T-helper 1 cell treated with Interleukin-12 subunit alpha and Interleukin-12 subunit beta and Interleukin-4 antibody, amounts not matched to agents 30 ng/mL and 1 ng/mL, for 36 hours (primary cell): ENCODE measurements around the gene CRYZ. TPM values are rescaled to one million over a fixed set of nuclear protein-coding genes. Genes with fewer than 3 reads are reported as not detected.
"Not testable (repeated sequence)": the region's sequence is repeated elsewhere in the genome, so short reads cannot be mapped to it uniquely, and the experiment has no call there.

Experiments used
- intact Hi-C: fragments of 100-400 bp; cut with micrococcal nuclease; formaldehyde crosslinking; loops from one replicate; pipeline ENCODE4 v1.15.1; 2024
- total RNA-seq: library from RNA; stranded (reverse); gene quantifications from 2 replicates; pipeline ENCODE4 v1.2.3, GENCODE V29; 2022

CRYZ gene, protein sequence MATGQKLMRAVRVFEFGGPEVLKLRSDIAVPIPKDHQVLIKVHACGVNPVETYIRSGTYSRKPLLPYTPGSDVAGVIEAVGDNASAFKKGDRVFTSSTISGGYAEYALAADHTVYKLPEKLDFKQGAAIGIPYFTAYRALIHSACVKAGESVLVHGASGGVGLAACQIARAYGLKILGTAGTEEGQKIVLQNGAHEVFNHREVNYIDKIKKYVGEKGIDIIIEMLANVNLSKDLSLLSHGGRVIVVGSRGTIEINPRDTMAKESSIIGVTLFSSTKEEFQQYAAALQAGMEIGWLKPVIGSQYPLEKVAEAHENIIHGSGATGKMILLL
- 20.4 and 22.4 TPM in 2 replicates for total RNA-seq

GRCh38 chr1:74732960-74733603 is at the start of gene CRYZ, which contains the start of gene TYW3:
Gene CRYZ (minus strand): TSS chr1:74733050. CDS start chr1:74724821, 8,229 bp downstream.
Gene TYW3 (plus strand): TSS chr1:74733152. CDS start chr1:74733245, 93 bp downstream.
- intact Hi-C loops: loop anchor here (1.0 to 2.0 kb wide), 5 partner anchors 38 to 1053 kb away; partner anchors contain the start of genes ACADM, FPGT, LRRIQ3 and RABGGTB

- intact Hi-C loops: no loop called here
Measured at GRCh38 chr1:74780594-74780993, 47.7 kb upstream of the CRYZ start.

GRCh38 chr1:74779750-74780149 is 46.9 kb upstream of the CRYZ start:
- intact Hi-C loops: no loop called here

- intact Hi-C loops: no loop called here
Measured at GRCh38 chr1:74777525-74777924, 44.7 kb upstream of the CRYZ start.

DNA sequence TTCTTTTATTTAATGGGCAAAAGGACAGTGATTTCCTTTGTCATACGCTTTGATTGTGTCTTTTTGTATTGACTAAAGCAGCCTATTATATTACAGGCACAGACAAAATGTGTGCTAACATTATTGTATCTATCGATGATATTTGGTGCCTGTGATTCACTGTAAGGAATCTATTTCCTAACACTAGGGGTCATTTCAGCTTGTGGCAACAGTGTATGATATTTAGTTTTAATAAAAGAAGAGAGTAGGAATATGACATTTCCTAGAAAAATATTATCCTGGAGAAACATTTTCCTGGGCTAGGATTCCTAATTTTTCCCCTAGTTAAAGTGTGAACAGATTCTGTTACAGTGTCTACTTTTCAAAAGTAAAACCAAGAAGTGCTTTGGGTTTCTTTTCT is 42.9 kb upstream of the CRYZ start:
- intact Hi-C loops: no loop called here

GRCh38 chr1:74773582-74773981 is 40.7 kb upstream of the CRYZ start:
- intact Hi-C loops: loop anchor here (5.0 kb wide), 1 partner anchor 364 kb away; no protein-coding TSS in a partner anchor

GRCh38 chr1:74772945-74773344 is 40.1 kb upstream of the CRYZ start:
- intact Hi-C loops: loop anchor here (1.0 to 5.0 kb wide), 2 partner anchors 364 to 430 kb away; no protein-coding TSS in a partner anchor

GRCh38 chr1:74771913-74772515 is 39.2 kb upstream of the CRYZ start:
- intact Hi-C loops: loop anchor here (1.0 to 5.0 kb wide), 3 partner anchors 39 to 431 kb away; partner anchors contain the start of genes CRYZ and TYW3

GRCh38 chr1:74767490-74767889 is 34.6 kb upstream of the CRYZ start:
- intact Hi-C loops: no loop called here

GRCh38 chr1:74766579-74766978 is 33.7 kb upstream of the CRYZ start:
- intact Hi-C loops: no loop called here

DNA sequence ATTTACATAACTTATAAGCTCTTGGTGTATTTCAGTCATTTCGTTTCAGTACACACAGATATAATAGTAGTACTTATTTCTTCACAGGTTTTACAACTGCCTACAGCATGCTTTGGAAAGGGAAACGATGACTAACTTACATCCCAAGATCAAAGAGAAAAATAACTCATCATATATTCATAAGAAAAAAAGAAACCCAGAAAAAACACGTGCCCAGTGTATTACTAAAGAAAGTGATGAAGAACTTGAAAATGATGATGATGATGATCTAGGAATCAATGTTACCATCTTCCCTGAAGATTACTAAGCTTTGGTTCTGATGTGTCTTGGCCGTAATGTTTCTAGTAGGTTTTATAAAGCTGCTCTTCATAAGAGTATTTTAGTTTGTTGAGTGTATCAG is 31.0 kb upstream of the CRYZ start:
- intact Hi-C loops: no loop called here

- intact Hi-C loops: not testable (repeated sequence)
Measured at GRCh38 chr1:74756650-74757049, 23.8 kb upstream of the CRYZ start.

DNA sequence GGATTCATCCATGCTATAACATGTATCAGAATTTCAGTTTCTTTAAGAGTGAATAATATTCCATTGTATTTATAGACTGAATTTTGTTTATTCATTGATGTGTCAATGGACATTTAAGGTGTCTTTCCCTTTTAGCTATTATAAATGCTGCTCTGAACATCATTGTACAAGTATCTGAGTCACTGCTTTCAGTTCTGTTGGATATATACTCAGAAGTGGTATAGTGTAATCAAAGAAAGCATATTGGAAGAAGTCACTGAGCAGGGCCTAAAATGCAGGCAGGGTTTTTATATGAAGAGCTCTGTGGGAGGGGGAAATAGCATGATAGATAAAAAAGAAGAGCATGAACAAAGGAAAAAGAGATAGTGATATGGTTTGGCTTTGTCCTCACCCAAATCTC is 22.6 kb upstream of the CRYZ start:
- intact Hi-C loops: no loop called here

DNA sequence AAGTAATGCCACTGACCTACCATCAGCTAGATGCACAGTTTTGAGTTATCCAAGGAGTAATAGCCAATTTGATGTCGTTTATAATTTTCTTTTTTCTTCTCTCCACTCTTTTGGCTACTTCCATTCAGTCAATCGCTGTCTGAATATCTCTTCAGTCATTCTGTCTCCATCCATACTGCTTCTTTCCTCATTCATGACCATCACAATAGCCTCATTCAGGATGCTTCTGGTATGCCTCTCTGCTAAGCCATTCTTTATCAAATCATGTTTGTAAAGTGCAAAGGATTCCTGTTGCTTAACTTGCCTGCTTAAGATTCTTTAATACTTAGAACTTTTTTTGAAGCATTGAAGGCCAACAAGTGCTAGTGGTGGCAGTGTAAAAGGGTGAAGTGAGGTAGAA is 20.3 kb upstream of the CRYZ start:
- intact Hi-C loops: no loop called here

DNA sequence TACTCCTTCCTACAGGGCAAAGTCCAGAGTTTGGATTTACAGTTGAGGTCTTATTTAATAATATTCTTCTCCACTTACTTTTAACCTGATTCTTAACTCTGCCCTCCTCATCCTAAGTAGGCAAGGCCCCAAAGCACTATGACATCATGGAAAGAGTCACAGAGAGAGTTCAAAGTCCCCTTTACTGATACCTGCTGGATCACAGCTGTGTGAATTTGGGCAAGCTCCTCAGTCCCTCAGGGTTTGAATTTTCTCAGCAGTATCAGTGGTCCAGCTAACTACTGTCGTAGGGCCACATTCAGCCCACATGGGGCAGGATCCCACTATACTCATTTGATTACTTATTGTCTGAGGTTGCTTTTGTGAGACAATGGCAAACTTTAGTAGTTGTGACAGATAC is 16.1 kb upstream of the CRYZ start:
- intact Hi-C loops: no loop called here

- intact Hi-C loops: not testable (repeated sequence)
Measured at GRCh38 chr1:74745247-74745646, 12.4 kb upstream of the CRYZ start.

DNA sequence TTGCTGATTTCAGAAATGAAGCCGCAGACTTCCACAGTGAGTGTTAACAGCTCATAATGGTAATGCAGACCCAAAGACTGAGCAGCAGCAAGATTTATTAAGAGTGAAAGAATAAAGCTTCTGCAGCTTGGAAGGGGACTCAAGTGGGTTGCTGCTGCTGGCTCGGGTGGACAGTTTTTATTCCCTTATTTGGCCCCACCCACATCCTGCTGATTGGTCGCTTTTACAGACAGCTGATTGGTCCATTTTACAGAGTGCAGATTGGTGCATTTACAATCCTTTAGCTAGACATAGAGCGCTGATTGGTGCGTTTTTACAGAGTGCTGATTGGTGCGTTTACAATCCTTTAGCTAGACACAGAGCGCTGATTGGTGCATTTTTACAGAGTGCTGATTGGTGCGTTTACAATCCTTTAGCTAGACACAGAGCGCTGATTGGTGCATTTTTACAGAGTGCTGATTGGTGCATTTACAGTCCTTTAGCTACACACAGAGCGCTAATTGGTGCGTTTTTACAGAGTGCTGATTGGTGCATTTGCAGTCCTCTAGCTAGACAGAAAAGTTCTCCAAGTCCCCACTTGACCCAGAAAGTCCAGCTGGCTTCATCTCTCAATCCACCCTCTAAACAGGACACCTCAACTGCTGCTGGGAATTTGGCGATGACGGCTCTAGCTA is 7.6 kb upstream of the CRYZ start:
- intact Hi-C loops: not testable (repeated sequence)

- intact Hi-C loops: no loop called here
Measured at GRCh38 chr1:74737333-74737732, 4.5 kb upstream of the CRYZ start.

DNA sequence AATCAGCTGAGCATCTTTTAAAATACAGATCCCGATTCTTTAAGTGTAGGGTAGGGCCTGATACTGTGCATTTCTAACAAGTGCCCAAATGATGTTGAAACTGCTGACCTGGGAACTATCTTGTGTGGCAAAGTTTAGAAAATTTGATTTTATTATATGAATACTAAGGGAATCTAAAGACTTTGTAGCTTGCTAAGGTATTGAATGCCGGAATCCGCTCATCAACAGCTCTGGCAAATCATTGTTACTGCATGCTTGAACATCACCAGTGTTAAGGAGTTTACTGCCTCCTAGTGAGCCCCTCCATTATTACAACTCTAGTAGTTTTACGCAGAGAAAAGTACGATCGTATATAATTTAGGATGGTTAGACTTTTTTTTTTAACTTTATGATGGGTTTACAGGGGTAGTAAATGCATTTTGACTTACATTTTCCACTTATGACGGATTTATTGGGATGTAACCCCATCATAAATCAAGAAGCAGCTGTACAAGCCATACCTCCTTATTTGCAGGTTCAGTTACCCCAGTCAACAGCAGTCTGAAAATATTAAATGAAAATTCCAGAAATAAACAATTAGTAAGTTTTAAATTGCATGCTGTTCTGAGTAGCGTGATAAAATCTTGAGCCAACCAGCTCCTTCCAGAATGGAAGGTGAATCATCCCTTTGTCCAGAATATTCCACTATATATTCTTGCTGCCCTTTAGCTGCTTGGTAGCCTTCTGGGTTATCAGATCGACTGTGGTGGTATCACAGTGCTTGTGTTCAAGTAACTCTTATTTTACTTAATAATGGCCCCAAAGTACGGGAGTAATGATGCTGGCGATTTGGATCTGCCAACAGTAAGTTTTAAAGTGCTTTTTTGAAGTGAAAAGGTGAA is 994 bp upstream of the CRYZ start:
- intact Hi-C loops: loop anchor here (1.0 to 2.0 kb wide), 5 partner anchors 37 to 1052 kb away; partner anchors contain the start of genes ACADM, FPGT, LRRIQ3 and RABGGTB
